Naive thymus-derived CD4-positive, alpha-beta T cell (primary cell): Measurements from ENCODE around the gene CIITA. TPM values are rescaled to one million over a fixed set of nuclear protein-coding genes. Genes with fewer than 3 reads are reported as not detected.

ENCODE experiments used
- ATAC-seq: fragments of 150-1000 bp; cut with Tn5 transposase; 2 replicates; pipeline ENCODE4 v1.10.0; 2021; ENCODE audit warnings: mild to moderate bottlenecking, moderate library complexity
- CTCF ChIA-PET: fragments of 350-600 bp; sonication (Branson Sonifier 250); formaldehyde crosslinking; loops from one replicate; lab custom pipeline; 2021; ENCODE audit warnings: antibody characterized with exemption; lab: Charles Lee
- POLR2A ChIA-PET: fragments of 350-600 bp; sonication (Branson Sonifier 250); formaldehyde crosslinking; loops from one replicate; lab custom pipeline; 2021; ENCODE audit warnings: antibody characterized with exemption, inconsistent platforms; lab: Charles Lee
- DNase-seq, 9 donors: peaks; one replicate each; pipeline versions ENCODE4 v3.0.0 to v3.0.0-alpha.2; 2020 to 2022; ENCODE audit warnings: mixed read lengths in 1 of 9
- H3K27ac ChIP-seq: one replicate; pipeline ENCODE4 v1.7.0; 2013; ENCODE audit warnings: mild to moderate bottlenecking, low read depth, low read length, moderate library complexity
- H3K27me3 ChIP-seq, 2 donors: one replicate each; pipeline ENCODE4 v1.7.0; 2013; ENCODE audit warnings: low read length in 2 of 2, mild to moderate bottlenecking in 2 of 2, moderate library complexity in 2 of 2; ENCODE audit not compliant: control insufficient read depth in 2 of 2, insufficient read depth in 2 of 2
- H3K36me3 ChIP-seq, 3 experiments: 1 replicate in 2 of 3; 2 replicates in 1 of 3; pipeline ENCODE4 v1.7.0; 2013; ENCODE audit warnings: low read length in 3 of 3, mild to moderate bottlenecking in 3 of 3, moderate library complexity in 1 of 3; ENCODE audit not compliant: insufficient read depth in 3 of 3, control insufficient read depth in 2 of 3
- H3K4me1 ChIP-seq, 2 donors: one replicate each; pipeline ENCODE4 v1.7.0; 2013; ENCODE audit warnings: low read length in 2 of 2, mild to moderate bottlenecking in 2 of 2, moderate library complexity in 1 of 2; ENCODE audit not compliant: control insufficient read depth in 2 of 2, insufficient read depth in 2 of 2
- H3K4me3 ChIP-seq: 2 replicates; pipeline ENCODE4 v1.7.0; 2013; ENCODE audit warnings: mild to moderate bottlenecking, low read length
- H3K9me3 ChIP-seq, 3 experiments: 1 replicate in 2 of 3; 2 replicates in 1 of 3; pipeline ENCODE4 v1.7.0; 2013; ENCODE audit warnings: low read length in 3 of 3; ENCODE audit not compliant: control insufficient read depth in 2 of 3
- H3K27ac Mint-ChIP-seq, 9 donors: one replicate each; pipeline ENCODE4 v1.8.0; 2020 to 2022; ENCODE audit warnings: mixed read lengths in 9 of 9, mild to moderate bottlenecking in 8 of 9, moderate library complexity in 5 of 9, inconsistent platforms in 2 of 9
- H3K27me3 Mint-ChIP-seq, 5 donors: one replicate each; pipeline ENCODE4 v1.8.0; 2021 to 2022; ENCODE audit warnings: mixed read lengths in 5 of 5, mild to moderate bottlenecking in 1 of 5
- H3K36me3 Mint-ChIP-seq, 5 donors: one replicate each; pipeline ENCODE4 v1.8.0; 2020 to 2022; ENCODE audit warnings: mixed read lengths in 5 of 5, mild to moderate bottlenecking in 3 of 5, inconsistent platforms in 1 of 5
- H3K4me1 Mint-ChIP-seq, 7 donors: one replicate each; pipeline ENCODE4 v1.8.0; 2020 to 2022; ENCODE audit warnings: mixed read lengths in 7 of 7, mild to moderate bottlenecking in 3 of 7, inconsistent platforms in 1 of 7
- H3K4me3 Mint-ChIP-seq, 10 donors: one replicate each; pipeline ENCODE4 v1.8.0; 2020 to 2022; ENCODE audit warnings: mild to moderate bottlenecking in 10 of 10, mixed read lengths in 10 of 10, moderate library complexity in 6 of 10, inconsistent platforms in 2 of 10
- H3K9me3 Mint-ChIP-seq, 11 donors: one replicate each; pipeline ENCODE4 v1.8.0; 2020 to 2022; ENCODE audit warnings: mixed read lengths in 11 of 11, mild to moderate bottlenecking in 4 of 11, inconsistent platforms in 1 of 11, moderate library complexity in 1 of 11
- intact Hi-C, 2 donors: fragments of 100-400 bp; cut with micrococcal nuclease; formaldehyde crosslinking; loops; one replicate each; pipeline ENCODE4 v1.15.1; 2023
- polyA plus RNA-seq, 2 donors: library from polyadenylated mRNA; unstranded; fragments of 300-500 nt; fragmentation: Illumina TruSeq; gene quantifications; one replicate each; pipeline ENCODE4 v1.2.3, GENCODE V29; 2021
- total RNA-seq, 6 experiments: library from RNA in 5 of 6; stranded (reverse) in 5 of 6; gene quantifications; 1 replicate in 5 of 6; 2 replicates in 1 of 6; pipeline ENCODE4 v1.2.3 and lab custom pipeline; 2021 to 2026

The CIITA gene
- total and polyA plus RNA-seq, 7 experiments from 2014 or later: 0.12 to 72.1 (median 1.7) TPM

DNA sequence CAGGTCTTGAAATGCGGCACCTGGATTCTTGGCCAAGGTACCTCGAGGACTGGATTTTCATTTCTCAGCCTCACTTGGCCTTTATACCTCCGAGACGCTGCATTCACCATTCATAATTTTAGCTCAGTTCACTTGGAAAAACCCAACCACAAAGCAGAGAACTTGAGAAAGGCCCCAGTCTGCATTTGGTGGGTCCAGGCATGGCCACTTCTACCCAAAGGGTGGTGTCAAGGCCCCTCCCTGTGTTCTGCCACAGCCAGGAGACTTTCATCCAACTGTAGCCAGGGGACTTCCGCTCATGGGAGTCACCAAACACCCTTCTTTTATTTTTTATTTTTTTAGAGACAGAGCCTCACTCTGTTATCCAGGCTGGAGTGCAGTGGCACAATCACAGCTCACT, 43.7 kb upstream of the CIITA start:
- no peak for DNase-seq
- intact Hi-C loops: no loop called here
- no peak for ATAC-seq

GRCh38 chr16:10834130-10834529, 42.9 kb upstream of the CIITA start:
- no peak for DNase-seq
- ATAC-seq: no peak
- CTCF ChIA-PET: interaction anchor here (0.9 kb wide), 1 partner anchor 103 kb away, joined by 5 read pairs; no protein-coding TSS in a partner anchor
- H3K36me3 Mint-ChIP-seq: no peaks in the 10 kb centered on the region
- H3K27ac Mint-ChIP-seq: no peak overlapping the region
- H3K36me3 ChIP-seq: no peaks in the 10 kb centered on the region
- intact Hi-C loops: no loop called here
- no peaks in the 10 kb centered on the region for H3K9me3 ChIP-seq
- H3K4me1 ChIP-seq: no peaks in the 10 kb centered on the region
- no peak overlapping the region for H3K27ac ChIP-seq
- peaks cover 0 to 5% (median 0%) of the 10 kb centered on the region in 11 donors for H3K9me3 Mint-ChIP-seq
- H3K4me3 ChIP-seq: no peak overlapping the region
- no peaks in the 10 kb centered on the region for H3K4me1 Mint-ChIP-seq
- H3K27me3 ChIP-seq: no peaks in the 10 kb centered on the region
- POLR2A ChIA-PET: no interaction called here
- H3K4me3 Mint-ChIP-seq: peak overlapping the region in 1 of 10 donors; percentile 54
- peaks cover 0 to 37% (median 11%) of the 10 kb centered on the region in 5 donors for H3K27me3 Mint-ChIP-seq

More for the DNA sequence above, 43.7 kb upstream of the CIITA start:
- Histone ChIP-seq H3K9me3 (no peaks in the 10 kb centered on the region), H3K36me3 (no peaks in the 10 kb centered on the region), H3K4me1 (no peaks in the 10 kb centered on the region), H3K4me3 (no peak overlapping the region), H3K27ac (no peak overlapping the region), H3K27me3 (no peaks in the 10 kb centered on the region)
- no peak overlapping the region for H3K4me3 Mint-ChIP-seq
- ChIA-PET POLR2A (no interaction called here), CTCF (no interaction called here)
- no peaks in the 10 kb centered on the region for H3K36me3 Mint-ChIP-seq
- peaks cover 0 to 38% (median 11%) of the 10 kb centered on the region in 5 donors for H3K27me3 Mint-ChIP-seq
- H3K9me3 Mint-ChIP-seq: peaks cover 0 to 5% (median 0%) of the 10 kb centered on the region in 11 donors
- no peak overlapping the region for H3K27ac Mint-ChIP-seq
- H3K4me1 Mint-ChIP-seq: no peaks in the 10 kb centered on the region

DNA sequence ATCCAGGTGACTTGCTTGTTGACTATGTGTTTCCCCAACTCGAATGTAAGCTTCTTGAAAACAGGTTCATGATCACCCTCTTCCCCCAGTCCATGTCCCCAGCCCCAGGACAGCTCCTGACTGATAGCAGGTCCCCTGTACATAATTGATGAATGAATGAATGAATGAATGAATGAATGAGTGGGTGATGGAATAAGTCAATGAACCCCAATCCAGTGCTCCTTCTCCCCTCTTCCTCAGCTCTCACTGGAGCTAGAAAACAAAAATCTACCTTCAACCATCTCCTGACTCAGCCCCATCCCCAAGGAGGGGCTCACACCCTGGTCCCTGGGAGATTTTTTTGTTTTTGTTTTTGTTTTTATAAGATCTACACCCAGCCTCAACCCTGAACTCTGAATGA, 42.2 kb upstream of the CIITA start:
- Mint-ChIP-seq H3K9me3 (peaks cover 0 to 5% (median 0%) of the 10 kb centered on the region in 11 donors), H3K4me3 (no peak overlapping the region), H3K4me1 (no peaks in the 10 kb centered on the region), H3K36me3 (no peaks in the 10 kb centered on the region), H3K27me3 (peaks cover 0 to 31% (median 11%) of the 10 kb centered on the region in 5 donors), H3K27ac (no peak overlapping the region)
- intact Hi-C loops: no loop called here
- Histone ChIP-seq H3K27ac (no peak overlapping the region), H3K9me3 (no peaks in the 10 kb centered on the region), H3K27me3 (no peaks in the 10 kb centered on the region), H3K4me1 (no peaks in the 10 kb centered on the region), H3K4me3 (no peak overlapping the region), H3K36me3 (no peaks in the 10 kb centered on the region)
- ATAC-seq (no peak), DNase-seq (no peak)
- ChIA-PET CTCF (interaction anchor here (0.9 kb wide), 1 partner anchor 103 kb away, joined by 5 read pairs; no protein-coding TSS in a partner anchor), POLR2A (no interaction called here)

GRCh38 chr16:10835281-10835931, 41.6 kb upstream of the CIITA start:
- ChIA-PET CTCF (no interaction called here), POLR2A (no interaction called here)
- DNase-seq (no peak), ATAC-seq (no peak)
- H3K27me3 Mint-ChIP-seq: peaks cover 0 to 27% (median 11%) of the 10 kb centered on the region in 5 donors
- no peaks in the 10 kb centered on the region for H3K36me3 Mint-ChIP-seq
- peaks cover 0 to 5% (median 0%) of the 10 kb centered on the region in 11 donors for H3K9me3 Mint-ChIP-seq
- no peak overlapping the region for H3K27ac Mint-ChIP-seq
- intact Hi-C loops: no loop called here
- H3K27ac ChIP-seq: no peak overlapping the region
- H3K27me3 ChIP-seq: no peaks in the 10 kb centered on the region
- no peaks in the 10 kb centered on the region for H3K4me1 Mint-ChIP-seq
- no peak overlapping the region for H3K4me3 Mint-ChIP-seq
- no peaks in the 10 kb centered on the region for H3K36me3 ChIP-seq
- no peaks in the 10 kb centered on the region for H3K4me1 ChIP-seq
- H3K9me3 ChIP-seq: no peaks in the 10 kb centered on the region
- H3K4me3 ChIP-seq: no peak overlapping the region

GRCh38 chr16:10836174-10836853, 40.7 kb upstream of the CIITA start:
- intact Hi-C loops: no loop called here
- Histone ChIP-seq H3K4me1 (no peaks in the 10 kb centered on the region), H3K27ac (no peak overlapping the region), H3K9me3 (no peaks in the 10 kb centered on the region), H3K4me3 (no peak overlapping the region), H3K36me3 (no peaks in the 10 kb centered on the region), H3K27me3 (no peaks in the 10 kb centered on the region)
- ChIA-PET CTCF (no interaction called here), POLR2A (no interaction called here)
- no peaks in the 10 kb centered on the region for H3K36me3 Mint-ChIP-seq
- ATAC-seq (no peak), DNase-seq (no peak)
- H3K4me1 Mint-ChIP-seq: no peaks in the 10 kb centered on the region
- H3K27me3 Mint-ChIP-seq: peaks cover 6 to 33% (median 11%) of the 10 kb centered on the region in 5 donors
- peaks cover 0 to 5% (median 0%) of the 10 kb centered on the region in 11 donors for H3K9me3 Mint-ChIP-seq
- no peak overlapping the region for H3K4me3 Mint-ChIP-seq
- no peak overlapping the region for H3K27ac Mint-ChIP-seq

GRCh38 chr16:10838621-10839278, 38.3 kb upstream of the CIITA start:
- no peaks in the 10 kb centered on the region for H3K36me3 Mint-ChIP-seq
- CTCF ChIA-PET: no interaction called here
- Histone ChIP-seq H3K27me3 (no peaks in the 10 kb centered on the region), H3K27ac (no peak overlapping the region), H3K36me3 (no peaks in the 10 kb centered on the region), H3K9me3 (no peaks in the 10 kb centered on the region), H3K4me3 (no peak overlapping the region), H3K4me1 (no peaks in the 10 kb centered on the region)
- ATAC-seq: no peak
- no peak overlapping the region for H3K4me3 Mint-ChIP-seq
- no peak for DNase-seq
- intact Hi-C loops: no loop called here
- POLR2A ChIA-PET: no interaction called here
- peaks cover 0 to 5% (median 0%) of the 10 kb centered on the region in 11 donors for H3K9me3 Mint-ChIP-seq
- no peaks in the 10 kb centered on the region for H3K4me1 Mint-ChIP-seq
- no peak overlapping the region for H3K27ac Mint-ChIP-seq
- H3K27me3 Mint-ChIP-seq: peaks cover 9 to 28% (median 15%) of the 10 kb centered on the region in 5 donors
